H7 (cell line): ENCODE measurements around the gene RARRES1. TPM values are rescaled to one million over a fixed set of nuclear protein-coding genes. Genes with fewer than 3 reads are reported as not detected.
A peak's percentile ranks its signal among the peaks of the same experiment; 100 is the strongest.

ENCODE experiments used
- DNase-seq: peaks from one replicate; pipeline ENCODE4 v3.0.0; 2012
- H3K27me3 ChIP-seq: 2 replicates; pipeline ENCODE4 v1.6.0; 2011; ENCODE audit warnings: mild to moderate bottlenecking, low read length; ENCODE audit not compliant: control insufficient read depth, insufficient read depth
- H3K36me3 ChIP-seq: replicated peaks from 2 replicates; pipeline ENCODE4 v1.5.1; 2011; ENCODE audit warnings: low read length; ENCODE audit not compliant: control insufficient read depth, insufficient read depth
- H3K4me3 ChIP-seq: 2 replicates; pipeline ENCODE4 v1.5.1; 2011; ENCODE audit warnings: low read depth, mild to moderate bottlenecking, control low read depth, low read length, moderate library complexity; ENCODE audit not compliant: insufficient read depth
- total RNA-seq: library from RNA; depleted of rRNA; stranded (reverse); fragments of >200 nt; shearing (Covaris generic); gene quantifications from 2 replicates; pipeline ENCODE4 v1.2.3, GENCODE V29; 2014; rRNA removed

RARRES1 gene
- total RNA-seq, 1 experiment from 2014 or later = not detected

- Histone ChIP-seq H3K27me3 (no peaks in the 10 kb centered on the region), H3K4me3 (peak overlapping the region; percentile 42), H3K36me3 (no peaks in the 10 kb centered on the region; the same call in none of the 2 replicates)
- no peak for DNase-seq
Measured at GRCh38 chr3:158671821-158672214, 60.4 kb downstream of the RARRES1 start.

GRCh38 chr3:158668506-158668905, 63.8 kb downstream of the RARRES1 start:
- Histone ChIP-seq H3K36me3 (no peaks in the 10 kb centered on the region; the same call in none of the 2 replicates), H3K27me3 (no peaks in the 10 kb centered on the region), H3K4me3 (no peak overlapping the region)
- no peak for DNase-seq

GRCh38 chr3:158666416-158666815, 65.8 kb downstream of the RARRES1 start:
- no peak overlapping the region for H3K4me3 ChIP-seq
- DNase-seq = no peak
- no peaks in the 10 kb centered on the region for H3K27me3 ChIP-seq
- peaks cover 4% of the 10 kb centered on the region for H3K36me3 ChIP-seq

GRCh38 chr3:158663832-158664231, 68.4 kb downstream of the RARRES1 start:
- Histone ChIP-seq H3K4me3 (no peak overlapping the region), H3K36me3 (peaks cover 11% of the 10 kb centered on the region), H3K27me3 (no peaks in the 10 kb centered on the region)
- DNase-seq = no peak

- Histone ChIP-seq H3K27me3 (no peaks in the 10 kb centered on the region), H3K36me3 (peaks cover 11% of the 10 kb centered on the region), H3K4me3 (no peak overlapping the region)
- no peak for DNase-seq
Measured at GRCh38 chr3:158663246-158663645, 69.0 kb downstream of the RARRES1 start.

GRCh38 chr3:158660711-158661110, 71.5 kb downstream of the RARRES1 start:
- Histone ChIP-seq H3K4me3 (no peak overlapping the region), H3K27me3 (no peaks in the 10 kb centered on the region), H3K36me3 (peaks cover 11% of the 10 kb centered on the region)
- DNase-seq = no peak

GRCh38 chr3:158659454-158660237, 72.6 kb downstream of the RARRES1 start:
- Histone ChIP-seq H3K36me3 (peaks cover 13% of the 10 kb centered on the region), H3K27me3 (no peaks in the 10 kb centered on the region), H3K4me3 (no peak overlapping the region)
- DNase-seq = peak; percentile 47

- no peaks in the 10 kb centered on the region for H3K27me3 ChIP-seq
- no peak for DNase-seq
- no peak overlapping the region for H3K4me3 ChIP-seq
- H3K36me3 ChIP-seq = peaks cover 15% of the 10 kb centered on the region
Measured at GRCh38 chr3:158658889-158659288, 73.4 kb downstream of the RARRES1 start.

- Histone ChIP-seq H3K4me3 (no peak overlapping the region), H3K36me3 (peaks cover 12% of the 10 kb centered on the region), H3K27me3 (no peaks in the 10 kb centered on the region)
- DNase-seq = no peak
Measured at GRCh38 chr3:158652463-158652862, 79.8 kb downstream of the RARRES1 start.

- no peaks in the 10 kb centered on the region for H3K27me3 ChIP-seq
- no peak overlapping the region for H3K4me3 ChIP-seq
- peaks cover 15% of the 10 kb centered on the region for H3K36me3 ChIP-seq
- no peak for DNase-seq
Measured at GRCh38 chr3:158651192-158651591, 81.1 kb downstream of the RARRES1 start.

- H3K27me3 ChIP-seq = no peaks in the 10 kb centered on the region
- DNase-seq = no peak
- peaks cover 17% of the 10 kb centered on the region for H3K36me3 ChIP-seq
- H3K4me3 ChIP-seq = no peak overlapping the region
Measured at GRCh38 chr3:158649791-158650190, 82.5 kb downstream of the RARRES1 start.

Other genes with a start within 250 kb of the RARRES1 start
- gene MLF1, start 161.3 kb downstream of the RARRES1 start, total RNA-seq = 19.6 and 19.8 TPM in 2 replicates
- 42.9 and 51.1 TPM in 2 replicates for gene GFM1, start 87.9 kb downstream of the RARRES1 start, total RNA-seq
- 2.9 and 7.8 TPM in 2 replicates for gene LXN, start 59.8 kb downstream of the RARRES1 start, total RNA-seq
- 9.3 and 11.2 TPM in 2 replicates for gene MFSD1, start 69.6 kb upstream of the RARRES1 start, total RNA-seq